ENCODE data around the gene MMP23B.

- TF ChIP-seq ZNF274 (IDR thresholded peaks at IDR 0.05; ENCODE audit: low read depth, low read length) = no peak
- TF ChIP-seq YY1 (IDR thresholded peaks at IDR 0.05; ENCODE audit: insufficient read depth, insufficient read length) = no peak
Measured at GRCh38 chr1:1625824-1626206, 6.2 kb upstream of the MMP23B start.
